Measurements from ENCODE around the gene ZBTB33.

ZBTB33 gene

GRCh38 chrX:120282697-120283096 lies 32.1 kb downstream of the ZBTB33 start:
- no peak overlapping the region for H3K4me3 Mint-ChIP-seq

GRCh38 chrX:120286733-120287512 lies 36.3 kb downstream of the ZBTB33 start:
- DNase-seq (ENCODE audit: low spot score), result no peak
- no peaks in the 10 kb centered on the region for H3K9me3 Mint-ChIP-seq
- no peaks in the 10 kb centered on the region for H3K4me1 Mint-ChIP-seq (ENCODE audit: low read depth)
- H3K27ac Mint-ChIP-seq, result no peak overlapping the region
- no peaks in the 10 kb centered on the region for H3K36me3 Mint-ChIP-seq (ENCODE audit: low read depth)
- H3K4me3 Mint-ChIP-seq, result no peak overlapping the region
- H3K27me3 Mint-ChIP-seq (ENCODE audit: low read depth), result peaks cover 6% of the 10 kb centered on the region

More at GRCh38 chrX:120282697-120283096, 32.1 kb downstream of the ZBTB33 start:
- H3K36me3 Mint-ChIP-seq (ENCODE audit: low read depth), result no peaks in the 10 kb centered on the region
- no peaks in the 10 kb centered on the region for H3K9me3 Mint-ChIP-seq
- H3K27ac Mint-ChIP-seq, result no peak overlapping the region
- no peaks in the 10 kb centered on the region for H3K4me1 Mint-ChIP-seq (ENCODE audit: low read depth)
- DNase-seq (ENCODE audit: low spot score), result no peak
- H3K27me3 Mint-ChIP-seq (ENCODE audit: low read depth), result peaks cover 10% of the 10 kb centered on the region

- Mint-ChIP-seq H3K9me3 (no peaks in the 10 kb centered on the region), H3K36me3 (ENCODE audit: low read depth) (no peaks in the 10 kb centered on the region), H3K27me3 (ENCODE audit: low read depth) (peaks cover 6% of the 10 kb centered on the region), H3K27ac (no peak overlapping the region), H3K4me1 (ENCODE audit: low read depth) (no peaks in the 10 kb centered on the region), H3K4me3 (no peak overlapping the region)
- no peak for DNase-seq (ENCODE audit: low spot score)
These were observed 37.0 kb downstream of the ZBTB33 start for GRCh38 chrX:120287513-120288112.

DNA sequence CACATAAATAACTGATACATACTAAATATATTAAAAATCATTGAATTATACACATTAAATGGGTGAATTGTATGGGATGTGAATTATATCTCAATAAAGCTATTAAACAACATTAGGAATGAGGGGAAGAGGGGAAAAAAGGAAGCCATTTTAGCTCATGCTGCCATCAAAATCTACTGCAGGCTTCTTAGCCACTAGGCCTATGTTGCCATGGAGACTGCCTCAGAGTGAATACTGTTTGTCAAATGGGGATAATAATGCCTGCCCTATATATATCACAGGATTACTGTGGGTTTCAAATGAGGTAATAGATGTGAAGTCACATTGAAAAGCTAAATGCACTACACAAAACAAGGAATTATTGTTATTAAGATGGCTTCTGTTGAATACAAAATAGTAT lies 39.5 kb downstream of the ZBTB33 start:
- Mint-ChIP-seq H3K27ac (no peak overlapping the region), H3K4me1 (ENCODE audit: low read depth) (no peaks in the 10 kb centered on the region), H3K27me3 (ENCODE audit: low read depth) (no peaks in the 10 kb centered on the region), H3K4me3 (no peak overlapping the region), H3K9me3 (no peaks in the 10 kb centered on the region), H3K36me3 (ENCODE audit: low read depth) (no peaks in the 10 kb centered on the region)
- DNase-seq (ENCODE audit: low spot score), result no peak

- H3K27ac Mint-ChIP-seq, result no peak overlapping the region
- H3K9me3 Mint-ChIP-seq, result no peaks in the 10 kb centered on the region
- H3K4me1 Mint-ChIP-seq (ENCODE audit: low read depth), result no peaks in the 10 kb centered on the region
- no peaks in the 10 kb centered on the region for H3K27me3 Mint-ChIP-seq (ENCODE audit: low read depth)
- DNase-seq (ENCODE audit: low spot score), result no peak
- H3K4me3 Mint-ChIP-seq, result no peak overlapping the region
- no peaks in the 10 kb centered on the region for H3K36me3 Mint-ChIP-seq (ENCODE audit: low read depth)
These were observed 40.6 kb downstream of the ZBTB33 start for GRCh38 chrX:120291211-120291610.

DNA sequence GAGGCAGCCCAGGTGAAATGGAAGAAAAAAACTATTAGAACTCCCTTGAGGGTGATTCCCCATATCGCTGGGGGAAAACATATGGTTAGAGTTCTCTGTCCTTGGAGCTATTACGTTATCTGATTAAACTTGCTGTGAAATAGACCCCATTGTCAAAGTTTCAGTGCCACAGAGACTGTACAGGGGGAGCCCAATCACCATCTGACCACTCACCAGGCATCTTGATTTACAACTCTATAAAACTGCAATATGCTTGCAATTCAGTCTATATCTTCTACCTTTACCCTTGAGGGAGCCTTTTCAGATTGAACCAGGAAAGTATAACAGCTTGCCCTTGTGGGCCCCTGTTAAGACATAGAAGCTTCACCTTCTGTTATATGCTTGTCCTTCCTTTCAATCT lies 42.4 kb downstream of the ZBTB33 start:
- Mint-ChIP-seq H3K4me1 (ENCODE audit: low read depth) (no peaks in the 10 kb centered on the region), H3K4me3 (no peak overlapping the region), H3K36me3 (ENCODE audit: low read depth) (no peaks in the 10 kb centered on the region), H3K9me3 (no peaks in the 10 kb centered on the region), H3K27ac (no peak overlapping the region), H3K27me3 (ENCODE audit: low read depth) (no peaks in the 10 kb centered on the region)
- no peak for DNase-seq (ENCODE audit: low spot score)

- H3K27ac Mint-ChIP-seq, result no peak overlapping the region
- no peaks in the 10 kb centered on the region for H3K9me3 Mint-ChIP-seq
- no peak overlapping the region for H3K4me3 Mint-ChIP-seq
- DNase-seq (ENCODE audit: low spot score), result no peak
- no peaks in the 10 kb centered on the region for H3K36me3 Mint-ChIP-seq (ENCODE audit: low read depth)
- no peaks in the 10 kb centered on the region for H3K4me1 Mint-ChIP-seq (ENCODE audit: low read depth)
- H3K27me3 Mint-ChIP-seq (ENCODE audit: low read depth), result no peaks in the 10 kb centered on the region
These were observed 44.0 kb downstream of the ZBTB33 start for GRCh38 chrX:120294651-120295050.

DNA sequence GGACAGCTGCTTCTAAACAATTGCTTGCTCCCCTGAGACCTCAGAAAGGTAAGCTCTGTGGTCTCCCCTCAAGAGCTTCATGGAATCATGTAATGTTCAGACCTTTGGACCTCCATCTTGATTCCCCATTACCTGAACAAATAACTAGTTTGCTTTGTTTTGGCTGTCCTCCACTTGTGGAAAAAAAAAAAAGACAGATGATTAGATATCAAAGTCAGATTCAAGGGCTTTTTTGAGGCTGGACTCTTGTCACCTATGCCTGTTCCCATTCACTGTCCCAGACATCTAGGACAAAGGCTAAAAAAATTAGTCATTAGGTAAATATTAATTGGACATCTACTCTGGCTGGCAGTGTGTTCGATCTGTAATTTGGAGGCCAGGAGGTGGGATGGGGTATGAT lies 47.3 kb downstream of the ZBTB33 start:
- H3K9me3 Mint-ChIP-seq, result no peaks in the 10 kb centered on the region
- no peak overlapping the region for H3K27ac Mint-ChIP-seq
- H3K4me1 Mint-ChIP-seq (ENCODE audit: low read depth), result peaks cover 12% of the 10 kb centered on the region
- H3K27me3 Mint-ChIP-seq (ENCODE audit: low read depth), result no peaks in the 10 kb centered on the region
- no peak for DNase-seq (ENCODE audit: low spot score)
- no peaks in the 10 kb centered on the region for H3K36me3 Mint-ChIP-seq (ENCODE audit: low read depth)
- H3K4me3 Mint-ChIP-seq, result no peak overlapping the region

GRCh38 chrX:120299928-120300327 lies 49.3 kb downstream of the ZBTB33 start:
- H3K4me1 Mint-ChIP-seq (ENCODE audit: low read depth), result peaks cover 13% of the 10 kb centered on the region
- no peak overlapping the region for H3K27ac Mint-ChIP-seq
- no peaks in the 10 kb centered on the region for H3K27me3 Mint-ChIP-seq (ENCODE audit: low read depth)
- H3K36me3 Mint-ChIP-seq (ENCODE audit: low read depth), result no peaks in the 10 kb centered on the region
- H3K9me3 Mint-ChIP-seq, result no peaks in the 10 kb centered on the region
- H3K4me3 Mint-ChIP-seq, result no peak overlapping the region
- DNase-seq (ENCODE audit: low spot score), result no peak

- H3K36me3 Mint-ChIP-seq (ENCODE audit: low read depth), result no peaks in the 10 kb centered on the region
- peaks cover 8% of the 10 kb centered on the region for H3K27me3 Mint-ChIP-seq (ENCODE audit: low read depth)
- H3K27ac Mint-ChIP-seq, result no peak overlapping the region
- H3K4me3 Mint-ChIP-seq, result no peak overlapping the region
- peaks cover 17% of the 10 kb centered on the region for H3K4me1 Mint-ChIP-seq (ENCODE audit: low read depth)
- H3K9me3 Mint-ChIP-seq, result no peaks in the 10 kb centered on the region
- DNase-seq (ENCODE audit: low spot score), result no peak
These were observed 50.9 kb downstream of the ZBTB33 start for GRCh38 chrX:120301497-120301896.

- H3K4me3 Mint-ChIP-seq, result peak overlapping the region; percentile 54
- DNase-seq (ENCODE audit: low spot score), result no peak
- peaks cover 13% of the 10 kb centered on the region for H3K27me3 Mint-ChIP-seq (ENCODE audit: low read depth)
- H3K27ac Mint-ChIP-seq, result peak overlapping the region; percentile 24
- peaks cover 21% of the 10 kb centered on the region for H3K4me1 Mint-ChIP-seq (ENCODE audit: low read depth)
- no peaks in the 10 kb centered on the region for H3K9me3 Mint-ChIP-seq
- no peaks in the 10 kb centered on the region for H3K36me3 Mint-ChIP-seq (ENCODE audit: low read depth)
These were observed 51.3 kb downstream of the ZBTB33 start for GRCh38 chrX:120301960-120302359.

DNA sequence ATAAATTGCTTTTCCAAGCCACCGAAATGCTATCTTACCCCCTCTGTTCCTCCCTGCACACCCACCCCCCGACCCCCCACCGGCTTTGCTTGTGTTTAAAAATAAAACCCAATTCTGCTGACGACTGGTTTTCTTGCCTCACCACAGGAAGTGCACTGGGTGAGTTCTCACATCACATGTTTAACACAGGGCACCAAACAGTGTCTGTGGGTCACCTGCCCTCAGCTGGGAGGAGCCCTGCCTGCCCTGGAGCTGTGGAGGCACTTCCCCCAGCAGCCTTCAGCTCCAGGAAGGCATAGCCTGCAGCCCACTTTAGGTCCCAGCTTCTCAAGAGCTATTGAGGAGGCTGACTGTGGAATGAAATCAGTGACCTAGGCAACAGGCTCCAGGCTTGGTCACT lies 51.8 kb downstream of the ZBTB33 start:
- DNase-seq (ENCODE audit: low spot score), result no peak
- Mint-ChIP-seq H3K36me3 (ENCODE audit: low read depth) (no peaks in the 10 kb centered on the region), H3K27me3 (ENCODE audit: low read depth) (peaks cover 15% of the 10 kb centered on the region), H3K27ac (no peak overlapping the region), H3K9me3 (no peaks in the 10 kb centered on the region), H3K4me1 (ENCODE audit: low read depth) (peaks cover 24% of the 10 kb centered on the region), H3K4me3 (peak overlapping the region; percentile 54)

GRCh38 chrX:120304256-120304655 lies 53.6 kb downstream of the ZBTB33 start:
- H3K36me3 Mint-ChIP-seq (ENCODE audit: low read depth), result no peaks in the 10 kb centered on the region
- H3K9me3 Mint-ChIP-seq, result no peaks in the 10 kb centered on the region
- H3K27ac Mint-ChIP-seq, result no peak overlapping the region
- no peak for DNase-seq (ENCODE audit: low spot score)
- peaks cover 26% of the 10 kb centered on the region for H3K4me1 Mint-ChIP-seq (ENCODE audit: low read depth)
- no peak overlapping the region for H3K4me3 Mint-ChIP-seq
- peaks cover 31% of the 10 kb centered on the region for H3K27me3 Mint-ChIP-seq (ENCODE audit: low read depth)

GRCh38 chrX:120305531-120306141 lies 55.0 kb downstream of the ZBTB33 start:
- Mint-ChIP-seq H3K27me3 (ENCODE audit: low read depth) (peaks cover 43% of the 10 kb centered on the region), H3K4me3 (no peak overlapping the region), H3K9me3 (no peaks in the 10 kb centered on the region), H3K4me1 (ENCODE audit: low read depth) (peaks cover 34% of the 10 kb centered on the region), H3K36me3 (ENCODE audit: low read depth) (no peaks in the 10 kb centered on the region), H3K27ac (no peak overlapping the region)
- no peak for DNase-seq (ENCODE audit: low spot score)
